HepG2 (cell line): ENCODE measurements around the gene DLX5. TPM values are rescaled to one million over a fixed set of nuclear protein-coding genes. Genes with fewer than 3 reads are reported as not detected.

Source experiments
- ATAC-seq: fragments of 200-7000 bp; cut with Tn5 transposase; 3 replicates; pipeline ENCODE4 v1.9.1; 2020; ENCODE audit warnings: mild to moderate bottlenecking, moderate library complexity
- BruUV-seq: library from RNA; stranded (reverse); fragments of 400-500 nt; replicated peaks from 2 replicates; lab custom pipeline; 2021; lab: Mats Ljungman, UMichigan
- CTCF ChIA-PET: fragments of 300-600 bp; formaldehyde crosslinking; extraction: SDS; loops from one replicate; lab custom pipeline; 2021; ENCODE audit warnings: low total read pairs, inconsistent platforms, low intra/inter-chr PET ratio; lab: Yijun Ruan, JAX
- POLR2A ChIA-PET: fragments of 350-600 bp; sonication (Branson Sonifier 250); formaldehyde crosslinking; loops from one replicate; lab custom pipeline; 2020; ENCODE audit warnings: antibody characterized with exemption, inconsistent platforms; lab: Yijun Ruan, JAX
- DNase-seq: peaks from one replicate; pipeline ENCODE4 v3.0.0-alpha.2; 2015; ENCODE audit warnings: low spot score
- FAIRE-seq: peaks from 3 replicates; lab custom pipeline; 2011; peaks lifted over from hg19 to GRCh38; lab: Jason Lieb, UNC
- H2AFZ ChIP-seq: one replicate; pipeline ENCODE4 v1.6.1; 2011; ENCODE audit warnings: low read length, inconsistent platforms
- H3K27ac ChIP-seq: fragments of 300-600 bp; 3 replicates; pipeline ENCODE4 v1.8.0; 2011; ENCODE audit warnings: mixed run types, mild to moderate bottlenecking, mixed read lengths, low read length, inconsistent platforms; ENCODE audit not compliant: insufficient read depth; ENCODE audit errors: extremely low read length
- H3K27me3 ChIP-seq, 2 experiments: fragments of 200-600 bp in 1 of 2; 2 replicates in 1 of 2; 3 replicates in 1 of 2; pipeline versions ENCODE4 v1.6.0 to v1.8.0; 2011; ENCODE audit warnings: low read length in 2 of 2, mild to moderate bottlenecking in 2 of 2, moderate library complexity in 2 of 2, inconsistent platforms in 1 of 2; ENCODE audit not compliant: insufficient read depth in 2 of 2, control insufficient read depth in 1 of 2
- H3K36me3 ChIP-seq, 2 experiments: fragments of 200-600 bp in 1 of 2; replicated peaks in 1 of 2; 2 replicates in 1 of 2; 3 replicates in 1 of 2; pipeline versions ENCODE4 v1.5.1 to v1.8.0; 2011; ENCODE audit warnings: low read length in 2 of 2, inconsistent platforms in 1 of 2; ENCODE audit not compliant: insufficient read depth in 2 of 2, control insufficient read depth in 1 of 2
- H3K4me1 ChIP-seq: 2 replicates; pipeline ENCODE4 v1.5.1; 2012; ENCODE audit warnings: low read length, inconsistent platforms; ENCODE audit not compliant: insufficient read depth
- H3K4me2 ChIP-seq: 2 replicates; pipeline ENCODE4 v1.6.0; 2011; ENCODE audit warnings: low read depth, low read length, inconsistent platforms
- H3K4me3 ChIP-seq, 3 experiments: fragments of 200-600 bp in 1 of 3; sonication (generic), shearing (Covaris generic) in 1 of 3; replicated peaks in 1 of 3; 2 replicates each; pipeline ENCODE4 v1.5.1; 2011 to 2016; ENCODE audit warnings: low read length in 3 of 3, inconsistent platforms in 2 of 3, low read depth in 2 of 3, mild to moderate bottlenecking in 2 of 3, control low read depth in 1 of 3, mixed read lengths in 1 of 3; ENCODE audit not compliant: insufficient read depth in 1 of 3
- H3K79me2 ChIP-seq: one replicate; pipeline ENCODE4 v1.6.1; 2011; ENCODE audit warnings: low read length, inconsistent platforms; ENCODE audit not compliant: insufficient read depth
- H3K9ac ChIP-seq: 2 replicates; pipeline ENCODE4 v1.6.0; 2011; ENCODE audit warnings: mild to moderate bottlenecking, low read depth, low read length, inconsistent platforms; ENCODE audit not compliant: insufficient read depth
- H3K9me3 ChIP-seq: 2 replicates; pipeline ENCODE4 v1.5.1; 2012; ENCODE audit warnings: mild to moderate bottlenecking, low read length
- H4K20me1 ChIP-seq: 2 replicates; pipeline ENCODE4 v1.6.0; 2011; ENCODE audit warnings: inconsistent platforms, mild to moderate bottlenecking, low read length, moderate library complexity; ENCODE audit not compliant: insufficient read depth
- DNMT1 ChIP-seq: sonication (generic); formaldehyde crosslinking; IDR thresholded peaks from 2 replicates; pipeline ENCODE4 v1.5.1; 2020; ENCODE audit warnings: mild to moderate bottlenecking, missing genetic modification reagents
- EED ChIP-seq: sonication (generic); formaldehyde crosslinking; IDR thresholded peaks from 2 replicates; pipeline ENCODE4 v1.5.0; 2020; ENCODE audit warnings: mild to moderate bottlenecking, missing genetic modification reagents
- ERF ChIP-seq: IDR thresholded peaks from 2 replicates; pipeline ENCODE4 v1.6.1; 2018; ENCODE audit warnings: missing biosample characterization, missing genetic modification reagents
- FIP1L1 ChIP-seq: fragments of 200-400 bp; formaldehyde crosslinking; IDR thresholded peaks from 2 replicates; pipeline ENCODE4 v1.6.1; 2018; ENCODE audit warnings: low read depth, mild to moderate bottlenecking, low read length, moderate library complexity, borderline replicate concordance; ENCODE audit not compliant: insufficient read depth
- FLYWCH1 ChIP-seq: sonication (generic); formaldehyde crosslinking; IDR thresholded peaks from 2 replicates; pipeline ENCODE4 v1.8.1; 2023; ENCODE audit warnings: mild to moderate bottlenecking, missing genetic modification reagents
- GATAD2A ChIP-seq: IDR thresholded peaks from 2 replicates; pipeline ENCODE4 v1.6.1; 2016
- HOXD1 ChIP-seq: sonication (generic); formaldehyde crosslinking; IDR thresholded peaks from 2 replicates; pipeline ENCODE4 v1.5.0; 2020; ENCODE audit warnings: missing genetic modification reagents
- MAFG ChIP-seq: sonication (generic); formaldehyde crosslinking; IDR thresholded peaks from 2 replicates; pipeline ENCODE4 v1.5.1; 2020; ENCODE audit warnings: mild to moderate bottlenecking, missing genetic modification reagents
- NCOA5 ChIP-seq: sonication (generic); formaldehyde crosslinking; IDR thresholded peaks from 2 replicates; pipeline ENCODE4 v1.4.0; 2020; ENCODE audit warnings: missing genetic modification reagents
- SYNCRIP ChIP-seq: fragments of 200-400 bp; formaldehyde crosslinking; IDR thresholded peaks from 2 replicates; pipeline ENCODE4 v1.6.1; 2018; ENCODE audit warnings: mild to moderate bottlenecking, low read depth, low read length; ENCODE audit not compliant: insufficient read depth
- ZIK1 ChIP-seq: sonication (generic); formaldehyde crosslinking; IDR thresholded peaks from 2 replicates; pipeline ENCODE4 v1.5.0; 2020; ENCODE audit warnings: mild to moderate bottlenecking, low read depth, missing genetic modification reagents, borderline replicate concordance
- ZNF180 ChIP-seq: sonication (generic); formaldehyde crosslinking; IDR thresholded peaks from 2 replicates; pipeline ENCODE4 v1.4.0; 2020; ENCODE audit warnings: low read depth, missing genetic modification reagents, borderline replicate concordance
- ZNF782 ChIP-seq: sonication (generic); formaldehyde crosslinking; IDR thresholded peaks from 2 replicates; pipeline ENCODE4 v1.4.0; 2020; ENCODE audit warnings: missing genetic modification reagents, mild to moderate bottlenecking, borderline replicate concordance
- ZNF841 ChIP-seq: sonication (generic); formaldehyde crosslinking; IDR thresholded peaks from 2 replicates; pipeline ENCODE4 v1.8.1; 2023; ENCODE audit warnings: missing genetic modification reagents, borderline replicate concordance
- WGBS: methylation state at CpG from one replicate; pipeline ENCODE4 v1.1.6; 2017; ENCODE audit warnings: low lambda C conversion rate; 5-methylcytosine and 5-hydroxymethylcytosine counted together
- in situ Hi-C: cut with HindIII; loops from 2 replicates; pipeline ENCODE4 v1.10.0; 2017; ENCODE audit warnings: low pct_unique_long_range_greater_than_20kb; ENCODE audit not compliant: extremely low pct_ligation_motif_present
- intact Hi-C: fragments of 100-400 bp; cut with micrococcal nuclease; formaldehyde crosslinking; loops from one replicate; pipeline ENCODE4 v1.10.0; 2022; ENCODE audit not compliant: unreplicated experiment
- polyA plus RNA-seq, 8 experiments: library from polyadenylated mRNA; depleted of rRNA in 3 of 8; stranded (reverse) in 7 of 8; unstranded in 1 of 8; fragments of >200 nt; fragmentation: Illumina TruSeq in 4 of 8; extraction: Trizol in 4 of 8; gene quantifications; 2 replicates each; pipeline versions ENCODE4 v1.2.1 to v1.2.3, GENCODE V29; 2011 to 2016; ENCODE audit warnings: low read depth in 4 of 8, missing spikeins in 1 of 8, mixed read lengths in 1 of 8; ENCODE audit not compliant: insufficient read depth in 1 of 8
- total RNA-seq, 5 experiments: library from RNA; depleted of rRNA; stranded (reverse); fragments of >200 nt; fragmentation: Illumina TruSeq; extraction: Trizol; gene quantifications; 2 replicates each; pipeline ENCODE4 v1.2.3, GENCODE V29; 2016; ENCODE audit warnings: low read depth in 1 of 5
- TF ChIP-seq, protein P1 (sequence below): sonication (generic); formaldehyde crosslinking; IDR thresholded peaks from 2 replicates; pipeline ENCODE4 v1.8.1; 2022; ENCODE audit warnings: low read depth, mild to moderate bottlenecking, missing genetic modification reagents
- TF ChIP-seq, protein P2 (sequence below): IDR thresholded peaks from 2 replicates; pipeline ENCODE4 v1.6.1; 2016; ENCODE audit warnings: low read depth, borderline replicate concordance
- TF ChIP-seq, protein P3 (sequence below): sonication (generic); formaldehyde crosslinking; IDR thresholded peaks from 2 replicates; pipeline ENCODE4 v1.4.0; 2020; ENCODE audit warnings: missing genetic modification reagents, borderline replicate concordance

Gene DLX5
- total and polyA plus RNA-seq, 2 of the 13 experiments (the other 11 are each of a cell fraction or from before 2014, with no cell fraction given) = not detected

DNA sequence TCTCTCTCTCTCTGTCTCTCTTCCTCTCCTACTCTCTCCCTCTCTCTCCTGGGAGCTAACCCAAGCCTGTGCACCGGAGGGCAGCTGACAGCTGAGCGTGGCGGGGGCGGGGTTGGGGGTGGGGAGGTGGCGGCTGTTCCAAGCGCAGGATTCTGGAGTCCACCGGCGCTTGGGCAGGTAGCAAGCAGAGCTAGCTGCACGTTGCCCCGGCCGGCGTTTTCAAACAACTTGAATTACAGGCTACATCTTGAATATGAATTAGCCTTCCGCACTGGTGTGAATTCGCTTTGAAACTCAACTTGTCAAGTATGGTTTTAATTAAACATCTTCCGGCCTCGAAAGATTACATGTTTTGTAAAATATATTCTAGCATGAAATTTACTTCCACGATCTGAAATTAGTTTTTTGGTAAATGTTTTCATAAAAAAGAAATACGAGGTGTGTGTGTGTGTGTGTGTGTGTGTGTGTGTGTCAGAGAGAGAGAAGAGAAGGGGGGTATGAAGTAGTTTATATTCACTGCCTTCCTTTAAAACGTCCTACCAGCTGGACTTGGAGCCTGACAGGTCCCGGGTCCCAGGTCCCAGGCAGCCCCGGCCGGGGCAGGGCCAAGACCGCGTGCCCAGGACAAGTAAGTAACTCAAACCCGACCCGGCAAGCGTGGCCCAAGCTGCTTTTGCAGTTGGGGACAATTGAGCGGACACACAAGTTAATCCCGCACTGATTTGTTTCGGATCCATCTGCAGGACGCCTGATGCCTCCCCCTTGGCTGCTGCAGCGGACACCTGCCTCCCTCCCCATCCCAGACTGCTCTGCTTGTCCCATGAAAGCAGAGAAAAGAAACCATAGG, 28.3 kb downstream of the DLX5 start (continued):
- no peak for TF ChIP-seq ZNF180 (CRISPR knock-in tag)
- TF ChIP-seq, protein P1, sequence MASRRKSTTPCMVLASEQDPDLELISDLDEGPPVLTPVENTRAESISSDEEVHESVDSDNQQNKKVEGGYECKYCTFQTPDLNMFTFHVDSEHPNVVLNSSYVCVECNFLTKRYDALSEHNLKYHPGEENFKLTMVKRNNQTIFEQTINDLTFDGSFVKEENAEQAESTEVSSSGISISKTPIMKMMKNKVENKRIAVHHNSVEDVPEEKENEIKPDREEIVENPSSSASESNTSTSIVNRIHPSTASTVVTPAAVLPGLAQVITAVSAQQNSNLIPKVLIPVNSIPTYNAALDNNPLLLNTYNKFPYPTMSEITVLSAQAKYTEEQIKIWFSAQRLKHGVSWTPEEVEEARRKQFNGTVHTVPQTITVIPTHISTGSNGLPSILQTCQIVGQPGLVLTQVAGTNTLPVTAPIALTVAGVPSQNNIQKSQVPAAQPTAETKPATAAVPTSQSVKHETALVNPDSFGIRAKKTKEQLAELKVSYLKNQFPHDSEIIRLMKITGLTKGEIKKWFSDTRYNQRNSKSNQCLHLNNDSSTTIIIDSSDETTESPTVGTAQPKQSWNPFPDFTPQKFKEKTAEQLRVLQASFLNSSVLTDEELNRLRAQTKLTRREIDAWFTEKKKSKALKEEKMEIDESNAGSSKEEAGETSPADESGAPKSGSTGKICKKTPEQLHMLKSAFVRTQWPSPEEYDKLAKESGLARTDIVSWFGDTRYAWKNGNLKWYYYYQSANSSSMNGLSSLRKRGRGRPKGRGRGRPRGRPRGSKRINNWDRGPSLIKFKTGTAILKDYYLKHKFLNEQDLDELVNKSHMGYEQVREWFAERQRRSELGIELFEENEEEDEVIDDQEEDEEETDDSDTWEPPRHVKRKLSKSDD = no peak

GRCh38 chr7:96995406-96996110, 29.1 kb downstream of the DLX5 start:
- TF ChIP-seq SYNCRIP (no peak), ERF (CRISPR knock-in tag) (no peak), ZIK1 (no peak), FLYWCH1 (CRISPR knock-in tag) (no peak), HOXD1 (CRISPR knock-in tag) (no peak), EED (CRISPR knock-in tag) (no peak), MAFG (CRISPR knock-in tag) (no peak), FIP1L1 (no peak), ZNF841 (CRISPR knock-in tag) (no peak), ZNF782 (CRISPR knock-in tag) (no peak), DNMT1 (CRISPR knock-in tag) (no peak), NCOA5 (CRISPR knock-in tag) (no peak), GATAD2A (CRISPR knock-in tag) (no peak)
- TF ChIP-seq, protein P2, sequence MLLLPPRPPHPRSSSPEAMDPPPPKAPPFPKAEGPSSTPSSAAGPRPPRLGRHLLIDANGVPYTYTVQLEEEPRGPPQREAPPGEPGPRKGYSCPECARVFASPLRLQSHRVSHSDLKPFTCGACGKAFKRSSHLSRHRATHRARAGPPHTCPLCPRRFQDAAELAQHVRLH (CRISPR knock-in tag) = no peak
- TF ChIP-seq, protein P3, sequence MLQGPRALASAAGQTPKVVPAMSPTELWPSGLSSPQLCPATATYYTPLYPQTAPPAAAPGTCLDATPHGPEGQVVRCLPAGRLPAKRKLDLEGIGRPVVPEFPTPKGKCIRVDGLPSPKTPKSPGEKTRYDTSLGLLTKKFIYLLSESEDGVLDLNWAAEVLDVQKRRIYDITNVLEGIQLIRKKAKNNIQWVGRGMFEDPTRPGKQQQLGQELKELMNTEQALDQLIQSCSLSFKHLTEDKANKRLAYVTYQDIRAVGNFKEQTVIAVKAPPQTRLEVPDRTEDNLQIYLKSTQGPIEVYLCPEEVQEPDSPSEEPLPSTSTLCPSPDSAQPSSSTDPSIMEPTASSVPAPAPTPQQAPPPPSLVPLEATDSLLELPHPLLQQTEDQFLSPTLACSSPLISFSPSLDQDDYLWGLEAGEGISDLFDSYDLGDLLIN (CRISPR knock-in tag) = no peak
- H3K79me2 ChIP-seq = no peaks in the 10 kb centered on the region
- WGBS = 96% methylated on average over 5 of the region's 6 CpGs
- intact Hi-C loops = no loop called here
- H3K27ac ChIP-seq = no peak overlapping the region
- POLR2A ChIA-PET = no interaction called here
- ATAC-seq = no peak
- H3K27me3 ChIP-seq = no peaks in the 10 kb centered on the region
- CTCF ChIA-PET = no interaction called here
- no peak for FAIRE-seq
- H4K20me1 ChIP-seq = no peaks in the 10 kb centered on the region
- H3K4me2 ChIP-seq = no peak overlapping the region
- in situ Hi-C loops = no loop called here
- no peaks in the 10 kb centered on the region for H3K36me3 ChIP-seq
- no TSS peak for BruUV-seq
- no peaks in the 10 kb centered on the region for H3K9me3 ChIP-seq
- no peak for DNase-seq
- H2AFZ ChIP-seq = no peak overlapping the region
- no peak overlapping the region for H3K9ac ChIP-seq
- no peaks in the 10 kb centered on the region for H3K4me1 ChIP-seq
- H3K4me3 ChIP-seq = no peak overlapping the region
